SK-N-SH (cell line): Measurements from ENCODE around the gene VANGL2. TPM values are rescaled to one million over a fixed set of nuclear protein-coding genes. Genes with fewer than 3 reads are reported as not detected.

Source experiments
- CTCF ChIA-PET: fragments of 300-600, 350-600 bp; formaldehyde crosslinking; extraction: SDS; loops from one replicate; lab custom pipeline; 2021; lab: Yijun Ruan, JAX
- POLR2A ChIA-PET: fragments of 350-600 bp; sonication (Branson Sonifier 250); formaldehyde crosslinking; extraction: SDS; loops from one replicate; lab custom pipeline; 2020; ENCODE audit warnings: antibody characterized with exemption, inconsistent platforms; lab: Yijun Ruan, JAX
- DNase-seq: peaks from one replicate; pipeline ENCODE4 v3.0.0; 2012
- H2AFZ ChIP-seq: fragments of 200-600 bp; sonication (generic); 2 replicates; pipeline ENCODE4 v1.8.1; 2016; ENCODE audit warnings: antibody characterized with exemption, mild to moderate bottlenecking, low read depth
- H3F3A ChIP-seq: fragments of 200-600 bp; sonication (generic); replicated peaks from 2 replicates; pipeline ENCODE3; 2016; ENCODE audit warnings: antibody characterized with exemption, mild to moderate bottlenecking; ENCODE audit not compliant: insufficient read depth
- H3K27ac ChIP-seq, 2 experiments: fragments of 200-500 bp in 1 of 2; fragments of 200-600 bp in 1 of 2; sonication (Bioruptor generic) in 1 of 2; sonication (generic), shearing (Covaris generic) in 1 of 2; 2 replicates each; pipeline versions ENCODE4 v1.5.1 to v1.6.1; 2014 to 2016; ENCODE audit warnings: low read depth in 2 of 2, inconsistent platforms in 1 of 2, low read length in 1 of 2, mild to moderate bottlenecking in 1 of 2, mixed read lengths in 1 of 2
- H3K27me3 ChIP-seq: fragments of 200-600 bp; sonication (generic), shearing (Covaris generic); 2 replicates; pipeline ENCODE4 v1.6.1; 2016; ENCODE audit warnings: mixed run types; ENCODE audit not compliant: insufficient read depth
- H3K36me3 ChIP-seq, 2 experiments: fragments of 200-500 bp in 1 of 2; fragments of 200-600 bp in 1 of 2; sonication (Bioruptor generic) in 1 of 2; sonication (generic) in 1 of 2; replicated peaks in 1 of 2; 2 replicates each; pipeline versions ENCODE3 to v1.5.1; 2014 to 2016; ENCODE audit warnings: low read length in 1 of 2, mild to moderate bottlenecking in 1 of 2; ENCODE audit not compliant: insufficient read depth in 2 of 2, control insufficient read depth in 1 of 2
- H3K4me1 ChIP-seq, 2 experiments: fragments of 200-500 bp in 1 of 2; fragments of 200-600 bp in 1 of 2; sonication (Bioruptor generic) in 1 of 2; sonication (generic), shearing (Covaris generic) in 1 of 2; 2 replicates each; pipeline versions ENCODE4 v1.5.1 to v1.6.1; 2014 to 2016; ENCODE audit warnings: low read depth in 1 of 2, low read length in 1 of 2, mixed run types in 1 of 2; ENCODE audit not compliant: insufficient read depth in 2 of 2, control insufficient read depth in 1 of 2
- H3K4me2 ChIP-seq: fragments of 200-600 bp; sonication (generic), shearing (Covaris generic); 2 replicates; pipeline ENCODE4 v1.6.1; 2017; ENCODE audit warnings: mixed run types
- H3K4me3 ChIP-seq, 2 experiments: fragments of 200-500 bp in 1 of 2; fragments of 200-600 bp in 1 of 2; sonication (Bioruptor generic) in 1 of 2; sonication (generic), shearing (Covaris generic) in 1 of 2; 2 replicates each; pipeline versions ENCODE4 v1.5.1 to v1.8.1; 2014 to 2016; ENCODE audit warnings: low read depth in 2 of 2, inconsistent platforms in 1 of 2, low read length in 1 of 2, mild to moderate bottlenecking in 1 of 2, mixed read lengths in 1 of 2, moderate library complexity in 1 of 2
- H3K79me2 ChIP-seq: fragments of 200-600 bp; sonication (generic); 2 replicates; pipeline ENCODE4 v1.8.1; 2017; ENCODE audit warnings: mild to moderate bottlenecking; ENCODE audit not compliant: insufficient read depth
- H3K9ac ChIP-seq: fragments of 200-600 bp; sonication (generic); 2 replicates; pipeline ENCODE4 v1.6.1; 2017; ENCODE audit warnings: mixed run types
- H3K9me2 ChIP-seq: fragments of 200-600 bp; sonication (generic); 2 replicates; pipeline ENCODE4 v1.6.1; 2017; ENCODE audit warnings: mixed run types
- H3K9me3 ChIP-seq: fragments of 200-600 bp; sonication (generic); 2 replicates; pipeline ENCODE4 v1.6.1; 2017; ENCODE audit warnings: mixed run types, mild to moderate bottlenecking, moderate library complexity
- H4K20me1 ChIP-seq: fragments of 200-600 bp; sonication (generic); 2 replicates; pipeline ENCODE4 v1.6.1; 2017; ENCODE audit warnings: mild to moderate bottlenecking, mixed run types; ENCODE audit not compliant: insufficient read depth
- CHD2 ChIP-seq: fragments of 150-350 bp; IDR thresholded peaks from 2 replicates; pipeline ENCODE4 v1.6.1; 2018; ENCODE audit warnings: low read length; ENCODE audit not compliant: partially characterized antibody
- ELF1 ChIP-seq: IDR thresholded peaks from 2 replicates; pipeline ENCODE4 v1.4.0; 2012
- FOXJ3 ChIP-seq: sonication (generic); formaldehyde crosslinking; IDR thresholded peaks from 2 replicates; pipeline ENCODE4 v1.5.1; 2020; ENCODE audit warnings: mild to moderate bottlenecking, missing genetic modification reagents
- JUND ChIP-seq: IDR thresholded peaks from 2 replicates; pipeline ENCODE4 v1.4.0; 2012
- MEF2A ChIP-seq: IDR thresholded peaks from 2 replicates; pipeline ENCODE4 v1.4.0; 2012; ENCODE audit warnings: low read depth, borderline replicate concordance
- RAD21 ChIP-seq: IDR thresholded peaks from 2 replicates; pipeline ENCODE4 v1.6.1; 2012; ENCODE audit warnings: mild to moderate bottlenecking, low read length
- REST ChIP-seq: IDR thresholded peaks from 2 replicates; pipeline ENCODE4 v1.6.1; 2012; ENCODE audit warnings: mild to moderate bottlenecking, low read depth, low read length, moderate library complexity
- RXRA ChIP-seq: IDR thresholded peaks from 2 replicates; pipeline ENCODE4 v1.4.0; 2012; ENCODE audit warnings: low read depth, mild to moderate bottlenecking, borderline replicate concordance
- TCF12 ChIP-seq: IDR thresholded peaks from 2 replicates; pipeline ENCODE4 v1.4.0; 2012
- USF1 ChIP-seq: IDR thresholded peaks from 2 replicates; pipeline ENCODE4 v1.4.0; 2012; ENCODE audit warnings: low read depth, borderline replicate concordance
- WGBS: methylation state at CpG from one replicate; pipeline ENCODE4 v1.1.6; 2017; ENCODE audit warnings: low lambda C conversion rate; 5-methylcytosine and 5-hydroxymethylcytosine counted together
- polyA plus RNA-seq, 3 experiments: library from polyadenylated mRNA; depleted of rRNA; stranded (reverse); fragments of >200 nt; gene quantifications; 2 replicates each; pipeline ENCODE4 v1.2.3, GENCODE V29; 2012

VANGL2 gene
- polyA plus RNA-seq, 1 of the 3 experiments (the other 2 are of a cell fraction), result 13.4 TPM

- Histone ChIP-seq H3K36me3 (no peaks in the 10 kb centered on the region), H3K4me3 (no peak overlapping the region), H3F3A (no peaks in the 10 kb centered on the region), H3K79me2 (no peaks in the 10 kb centered on the region), H3K9ac (no peak overlapping the region), H3K27me3 (no peaks in the 10 kb centered on the region), H3K9me3 (no peaks in the 10 kb centered on the region), H3K9me2 (no peaks in the 10 kb centered on the region), H3K27ac (no peak overlapping the region), H3K4me2 (no peak overlapping the region), H2AFZ (no peak overlapping the region), H3K4me1 (no peaks in the 10 kb centered on the region), H4K20me1 (no peaks in the 10 kb centered on the region)
- ChIA-PET CTCF (interaction anchor here (1.0 to 1.5 kb wide), 2 partner anchors 10 to 76 kb away, joined by 3 to 4 read pairs; no protein-coding TSS in a partner anchor), POLR2A (no interaction called here)
- DNase-seq, result no peak
- 56% methylated on average over 1 of the region's 1 CpG for WGBS
- TF ChIP-seq REST, result no peak
- no peak for TF ChIP-seq MEF2A
- no peak for TF ChIP-seq ELF1
- no peak for TF ChIP-seq RAD21
- no peak for TF ChIP-seq TCF12
- no peak for TF ChIP-seq FOXJ3 (CRISPR knock-in tag)
Observed at GRCh38 chr1:160369087-160369486, 31.3 kb upstream of the VANGL2 start.

- CTCF ChIA-PET, result interaction anchor here (0.7 to 8.4 kb wide), 6 partner anchors 8 to 285 kb away, joined by 4 to 100 read pairs (median 6); no protein-coding TSS in a partner anchor
- no peak overlapping the region for H3K4me2 ChIP-seq
- no peaks in the 10 kb centered on the region for H4K20me1 ChIP-seq
- no peak for TF ChIP-seq USF1
- no peak for TF ChIP-seq RXRA
- no peak for TF ChIP-seq JUND
- TF ChIP-seq CHD2, result no peak
- TF ChIP-seq, all 33 proteins: peak for 0
- no peak overlapping the region for H3K4me3 ChIP-seq
- DNase-seq, result no peak
- H3K27me3 ChIP-seq, result no peaks in the 10 kb centered on the region
- H3K27ac ChIP-seq, result no peak overlapping the region
- POLR2A ChIA-PET, result no interaction called here
- no peak overlapping the region for H3K9ac ChIP-seq
- WGBS, result 85% methylated on average over 18 of the region's 42 CpGs
- H2AFZ ChIP-seq, result no peak overlapping the region
- no peaks in the 10 kb centered on the region for H3F3A ChIP-seq
- H3K4me1 ChIP-seq, result peaks cover 0 to 3% of the 10 kb centered on the region in 2 experiments; a peak in 1 of 4 replicates
- H3K79me2 ChIP-seq, result no peaks in the 10 kb centered on the region
- no peaks in the 10 kb centered on the region for H3K9me3 ChIP-seq
- H3K9me2 ChIP-seq, result no peaks in the 10 kb centered on the region
- no peaks in the 10 kb centered on the region for H3K36me3 ChIP-seq
Observed at GRCh38 chr1:160370561-160371345, 29.6 kb upstream of the VANGL2 start.
